HG02885 (cell line): ENCODE measurements around the gene LRMDA.

Experiments used
- ATAC-seq: cut with Tn5 transposase; IDR thresholded peaks from one replicate; pipeline ENCODE4 v1.9.1; 2021; ENCODE audit warnings: mild to moderate bottlenecking; ENCODE audit not compliant: unreplicated experiment, poor library complexity

Gene LRMDA

GRCh38 chr10:76149182-76149581, 717.8 kb downstream of the LRMDA start:
- no peak for ATAC-seq

GRCh38 chr10:76149602-76150138, 718.2 kb downstream of the LRMDA start:
- no peak for ATAC-seq

- ATAC-seq: no peak
Observed at GRCh38 chr10:76150139-76150875, 718.9 kb downstream of the LRMDA start.

GRCh38 chr10:76150876-76151288, 719.5 kb downstream of the LRMDA start:
- no peak for ATAC-seq

- ATAC-seq: no peak
Observed at GRCh38 chr10:76152186-76152585, 720.8 kb downstream of the LRMDA start.

GRCh38 chr10:76155961-76156360, 724.5 kb downstream of the LRMDA start:
- no peak for ATAC-seq

- ATAC-seq: no peak
Observed at GRCh38 chr10:76160446-76161300, 729.2 kb downstream of the LRMDA start.

GRCh38 chr10:76161301-76161582, 729.8 kb downstream of the LRMDA start:
- ATAC-seq: no peak

- ATAC-seq: no peak
Observed at GRCh38 chr10:76168437-76168836, 737.0 kb downstream of the LRMDA start.

- ATAC-seq: no peak
Observed at GRCh38 chr10:76169246-76169645, 737.8 kb downstream of the LRMDA start.

- ATAC-seq: no peak
Observed at GRCh38 chr10:76172020-76172419, 740.6 kb downstream of the LRMDA start.

- no peak for ATAC-seq
Observed at GRCh38 chr10:76175533-76176165, 744.2 kb downstream of the LRMDA start.

- ATAC-seq: no peak
Observed at GRCh38 chr10:76176166-76176550, 744.7 kb downstream of the LRMDA start.

GRCh38 chr10:76177936-76178335, 746.5 kb downstream of the LRMDA start:
- ATAC-seq: no peak

- ATAC-seq: no peak
Observed at GRCh38 chr10:76178532-76179292, 747.3 kb downstream of the LRMDA start.

- ATAC-seq: no peak
Observed at GRCh38 chr10:76179806-76180205, 748.4 kb downstream of the LRMDA start.

- no peak for ATAC-seq
Observed at GRCh38 chr10:76184647-76185046, 753.2 kb downstream of the LRMDA start.

GRCh38 chr10:76185471-76186301, 754.3 kb downstream of the LRMDA start:
- ATAC-seq: no peak

GRCh38 chr10:76188216-76188615, 756.8 kb downstream of the LRMDA start:
- no peak for ATAC-seq
